Hematopoietic multipotent progenitor cell treated with erythropoietin and hydrocortisone succinate and interleukin-3 and kit ligand, for 4 days (in vitro differentiated cells): ENCODE data around the gene FBXW4.
"Not testable (repeated sequence)": the region's sequence is repeated elsewhere in the genome, so short reads cannot be mapped to it uniquely, and the experiment has no call there.

Experiments
- DNase-seq: peaks from one replicate; pipeline ENCODE4 v3.0.0-alpha.2; 2015

FBXW4 gene

GRCh38 chr10:101614663-101615524 lies 80.1 kb downstream of the FBXW4 start:
- no peak for DNase-seq

DNA sequence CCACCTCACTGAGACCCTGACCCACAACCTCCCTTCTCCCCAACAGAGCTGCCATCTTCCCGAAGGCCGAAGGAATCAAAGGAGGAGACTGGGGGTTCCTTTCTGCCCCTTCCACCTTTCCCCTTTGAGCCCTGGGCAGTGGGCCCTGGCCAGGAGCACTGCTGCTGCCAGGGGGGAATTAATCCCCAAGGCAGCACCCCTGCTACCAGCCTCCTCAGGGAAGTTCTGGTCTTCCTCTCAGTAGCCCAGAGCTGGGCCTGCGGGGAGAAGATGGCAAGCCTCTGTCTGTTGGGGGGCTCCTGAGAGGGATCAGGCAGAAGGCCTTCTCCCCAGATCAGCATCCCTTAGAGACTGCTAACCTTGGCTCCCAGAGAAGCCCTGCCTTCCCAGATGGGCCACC lies 81.3 kb downstream of the FBXW4 start:
- no peak for DNase-seq

GRCh38 chr10:101612872-101613271 lies 82.1 kb downstream of the FBXW4 start:
- DNase-seq: no peak

DNA sequence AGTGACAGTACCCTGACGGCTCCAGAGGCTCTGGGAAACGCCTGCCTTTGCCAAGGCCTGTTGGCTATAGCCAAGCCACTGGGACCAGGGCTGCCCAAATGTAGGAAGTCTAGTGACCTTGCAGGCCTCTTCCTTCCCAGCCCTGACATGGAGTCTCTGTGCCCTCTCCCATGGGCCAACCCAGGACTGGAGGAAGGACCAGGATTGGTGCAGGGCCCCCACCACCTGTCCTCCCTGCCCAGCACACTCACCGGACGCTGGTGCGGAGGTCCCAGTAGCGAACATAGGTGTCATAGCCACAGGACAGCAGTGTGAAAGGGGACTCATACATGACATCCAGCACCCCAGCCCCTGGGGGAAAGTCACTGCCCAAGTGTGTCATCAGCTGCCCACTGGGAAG lies 82.9 kb downstream of the FBXW4 start:
- no peak for DNase-seq

DNA sequence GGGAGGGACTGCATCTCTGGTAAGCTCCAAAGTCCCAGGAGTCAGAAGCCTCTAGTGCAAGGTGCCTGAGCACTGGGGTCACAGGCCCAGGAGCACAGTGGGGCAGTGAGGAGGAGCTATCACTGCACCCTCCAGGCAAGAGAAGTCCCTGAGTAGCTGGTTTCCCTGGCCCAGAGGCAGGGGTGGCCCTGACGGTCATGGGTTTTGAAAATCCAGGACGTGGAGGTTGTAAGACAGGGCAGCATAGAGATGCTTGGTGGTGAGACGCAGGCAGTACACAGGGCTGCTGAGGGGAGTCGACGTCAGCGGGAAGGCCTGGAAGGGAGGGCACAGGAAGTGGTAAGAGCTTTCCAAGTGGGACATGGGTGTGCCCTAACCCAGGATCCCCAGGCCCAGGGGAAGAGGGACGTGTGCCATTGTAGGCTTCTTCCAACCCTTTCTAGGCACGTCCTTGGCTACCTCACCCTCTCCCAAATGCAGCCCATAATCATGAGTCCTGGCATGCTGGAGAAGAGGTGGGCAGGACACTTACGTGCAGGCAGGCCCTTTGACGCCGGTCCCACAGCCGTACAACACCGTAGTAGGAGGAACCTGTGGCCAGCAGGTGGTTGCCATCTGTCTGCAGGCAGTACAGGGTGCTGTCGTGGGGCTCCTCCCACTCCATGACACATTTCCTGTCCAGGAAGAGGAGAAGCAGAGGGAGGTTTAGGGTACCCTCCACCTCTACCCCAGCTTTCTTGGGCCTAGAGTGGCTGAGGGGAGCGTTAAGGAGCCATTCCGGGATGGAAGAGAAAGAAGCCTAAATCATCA lies 83.7 kb downstream of the FBXW4 start:
- DNase-seq: peak; percentile 24

DNA sequence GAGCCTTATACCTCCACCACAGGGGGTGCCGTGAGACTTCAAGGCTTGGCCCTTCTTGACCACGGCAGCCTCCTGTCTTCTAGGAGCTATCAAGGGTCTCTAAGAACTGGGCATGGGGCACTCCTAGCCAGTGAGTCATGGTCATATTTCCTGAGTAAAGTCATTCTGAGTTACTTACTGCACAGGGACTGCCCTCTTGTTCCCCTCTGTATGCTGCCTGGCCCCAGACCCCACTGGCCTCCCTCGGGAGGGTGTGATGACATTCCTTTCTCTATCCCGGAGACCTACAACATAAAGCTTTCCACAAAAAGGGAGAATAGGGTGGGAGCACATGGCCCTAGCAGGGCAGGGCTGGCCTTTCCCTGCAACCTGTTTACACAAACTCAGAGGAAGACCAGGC lies 85.5 kb downstream of the FBXW4 start:
- DNase-seq: no peak

- no peak for DNase-seq
Measured at GRCh38 chr10:101607124-101607523, 87.8 kb downstream of the FBXW4 start.

DNA sequence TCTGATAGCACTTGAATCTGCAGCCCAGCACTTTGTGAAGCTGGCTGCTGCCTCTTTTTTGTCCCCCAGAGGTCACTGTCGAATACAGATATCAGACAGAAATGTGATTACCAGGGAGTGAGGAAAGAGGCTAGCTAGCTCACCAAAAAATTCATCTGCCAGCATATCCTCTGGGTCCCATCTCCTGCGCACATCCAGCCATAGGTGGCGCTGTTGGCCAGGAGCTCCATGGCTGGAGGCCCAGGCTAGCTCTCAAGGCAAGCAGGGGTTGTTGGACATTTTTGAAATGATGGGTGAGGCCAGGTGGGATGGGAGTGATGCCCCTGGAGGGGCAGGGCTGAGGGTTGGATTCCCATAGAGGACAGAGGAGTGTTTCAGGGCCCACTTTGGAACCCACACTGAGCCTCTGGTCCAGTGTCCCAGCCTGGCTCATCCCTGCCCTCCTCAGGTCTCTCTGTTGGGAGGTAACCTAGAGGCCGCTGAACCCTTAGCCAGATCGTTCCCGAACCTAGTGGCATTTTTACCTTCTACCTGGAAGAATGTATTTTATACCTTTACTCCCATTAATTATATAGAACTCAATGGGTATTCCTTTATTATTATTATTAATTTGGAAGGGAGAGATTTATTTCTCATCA lies 92.1 kb downstream of the FBXW4 start:
- peak; percentile 92 for DNase-seq

DNA sequence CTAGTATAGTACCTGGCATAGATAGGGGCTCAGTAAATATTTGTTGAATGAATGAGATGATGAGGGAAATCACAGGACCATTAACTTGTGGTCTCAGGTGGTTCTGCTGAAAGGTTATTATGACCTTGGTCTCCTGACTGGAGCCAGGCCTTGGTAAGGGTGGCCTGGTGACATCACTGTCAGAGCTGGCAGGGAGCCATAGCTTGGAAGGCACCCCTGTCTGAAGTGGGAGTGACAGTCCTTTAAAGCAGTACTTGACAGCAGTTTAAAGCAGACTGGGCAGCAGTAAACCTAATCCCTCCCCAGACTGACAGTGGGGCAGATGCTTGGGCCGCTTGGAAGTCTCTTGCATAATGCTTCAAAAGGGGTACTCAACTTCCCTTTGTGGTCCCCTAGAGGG lies 93.4 kb downstream of the FBXW4 start:
- no peak for DNase-seq

GRCh38 chr10:101597091-101597900 lies 97.7 kb downstream of the FBXW4 start:
- DNase-seq: no peak

DNA sequence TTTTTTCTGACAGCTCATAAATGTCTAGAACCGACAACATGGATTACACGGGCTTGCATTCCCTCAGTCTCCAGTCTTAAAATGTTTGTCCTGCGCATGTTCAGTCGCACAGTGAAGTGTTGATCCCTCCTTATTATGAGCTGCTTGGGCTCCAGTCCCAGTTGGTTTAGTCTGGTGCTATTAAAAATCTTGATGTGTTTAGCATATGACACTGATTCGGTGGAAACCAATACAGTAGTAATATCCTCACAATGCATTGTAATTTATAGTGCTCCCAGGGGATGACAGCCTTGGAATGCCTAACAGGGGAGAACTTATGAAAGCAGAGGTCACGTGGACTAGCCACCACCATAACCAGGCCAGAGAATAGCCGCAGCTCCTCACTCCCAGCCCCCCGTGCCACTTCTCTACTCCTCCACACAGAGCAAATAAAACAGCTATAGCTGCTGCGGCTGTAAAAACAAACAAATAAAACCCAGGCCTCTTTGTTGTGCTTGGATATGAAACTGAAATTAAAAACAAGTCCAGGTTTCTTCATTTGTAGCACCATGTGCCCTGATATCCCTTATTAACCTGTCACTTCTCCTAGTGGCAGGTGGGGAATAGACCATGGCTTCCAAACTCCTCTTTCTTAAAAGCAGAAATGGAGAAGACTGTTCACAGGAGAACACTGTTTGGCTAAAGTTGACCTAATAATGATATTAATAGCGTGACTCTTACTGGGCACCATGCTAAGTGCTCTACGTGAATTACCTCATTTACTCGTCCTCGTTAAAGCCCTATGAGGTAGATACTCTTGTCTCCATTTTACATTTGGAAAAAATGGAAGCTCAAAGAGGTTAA lies 99.2 kb downstream of the FBXW4 start:
- no peak for DNase-seq

GRCh38 chr10:101593331-101593730 lies 101.6 kb downstream of the FBXW4 start:
- DNase-seq: not testable (repeated sequence)

- peak; percentile 39 for DNase-seq
Measured at GRCh38 chr10:101588879-101589278, 106.1 kb downstream of the FBXW4 start.

DNA sequence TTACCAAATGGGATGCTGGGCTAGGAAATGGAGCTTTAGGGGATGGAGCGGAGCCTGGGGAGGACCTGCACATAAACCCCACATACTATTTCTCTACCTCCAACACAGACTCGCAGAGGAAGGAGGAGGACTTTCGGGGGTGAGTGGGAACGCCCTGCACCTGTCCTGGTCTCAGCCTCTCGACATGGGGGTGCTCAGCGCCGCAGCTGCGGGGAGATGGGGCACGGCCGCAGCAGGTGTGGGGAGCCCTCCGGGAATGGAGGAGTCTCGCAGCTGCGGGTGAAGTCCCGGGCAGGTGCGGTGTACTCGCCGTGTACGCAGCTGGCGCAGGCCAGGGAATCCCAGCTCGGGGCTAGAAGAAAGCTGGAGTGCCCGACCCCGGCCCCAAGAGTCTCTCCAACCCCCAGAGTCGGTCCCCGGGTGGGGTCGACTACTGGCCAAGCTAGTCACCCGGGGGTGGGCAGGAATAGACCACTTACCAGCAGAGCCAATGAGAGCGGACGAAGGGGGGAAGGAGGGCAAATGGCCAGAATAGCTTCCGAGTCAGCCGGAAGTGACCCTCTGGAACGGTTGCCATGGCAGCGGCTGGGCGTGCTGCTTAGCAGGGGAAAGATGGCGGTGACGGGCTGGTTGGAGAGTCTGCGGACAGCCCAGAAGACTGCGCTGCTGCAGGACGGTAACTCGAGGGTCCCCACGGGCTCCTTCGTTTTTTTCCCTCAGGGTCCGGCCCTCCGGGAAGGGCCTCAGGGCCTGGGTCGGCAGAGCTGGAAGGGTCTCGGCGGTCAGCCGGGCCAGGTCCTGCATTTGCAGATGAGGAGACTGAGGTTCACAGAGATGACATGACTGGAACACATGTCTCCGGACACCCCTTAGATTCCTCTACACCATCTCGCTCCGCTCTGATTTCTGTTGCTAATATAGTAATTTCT lies 107.0 kb downstream of the FBXW4 start, which contains the start of the genes DPCD and POLL:
Gene DPCD (plus strand): TSS at position 597 of the 929 bp plus-strand sequence. CDS start 16 bp downstream, at position 613.
Gene POLL (minus strand): TSS at position 533 of the 929 bp plus-strand sequence. CDS start 897 bp downstream, outside the sequence.
- peak; percentile 98 for DNase-seq

DNA sequence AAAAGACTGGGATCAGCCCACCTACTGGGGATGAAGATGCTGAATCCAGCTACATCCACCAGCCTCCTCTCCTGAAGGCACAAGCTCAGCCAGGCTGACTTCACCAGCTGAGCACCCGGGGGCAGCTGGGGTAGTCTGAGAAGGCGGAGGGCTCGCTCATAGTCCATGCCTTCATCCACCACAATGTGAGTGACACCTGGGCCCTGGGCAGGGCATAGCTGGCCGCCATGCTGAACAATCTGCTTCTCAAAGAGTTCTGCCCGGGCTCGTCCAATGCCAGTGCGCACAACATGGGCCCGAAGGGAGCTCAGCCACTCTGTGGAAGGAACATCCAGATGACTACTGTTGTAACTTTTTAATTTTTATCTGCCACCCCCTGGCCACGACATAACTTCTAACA lies 109.1 kb downstream of the FBXW4 start:
- no peak for DNase-seq

DNA sequence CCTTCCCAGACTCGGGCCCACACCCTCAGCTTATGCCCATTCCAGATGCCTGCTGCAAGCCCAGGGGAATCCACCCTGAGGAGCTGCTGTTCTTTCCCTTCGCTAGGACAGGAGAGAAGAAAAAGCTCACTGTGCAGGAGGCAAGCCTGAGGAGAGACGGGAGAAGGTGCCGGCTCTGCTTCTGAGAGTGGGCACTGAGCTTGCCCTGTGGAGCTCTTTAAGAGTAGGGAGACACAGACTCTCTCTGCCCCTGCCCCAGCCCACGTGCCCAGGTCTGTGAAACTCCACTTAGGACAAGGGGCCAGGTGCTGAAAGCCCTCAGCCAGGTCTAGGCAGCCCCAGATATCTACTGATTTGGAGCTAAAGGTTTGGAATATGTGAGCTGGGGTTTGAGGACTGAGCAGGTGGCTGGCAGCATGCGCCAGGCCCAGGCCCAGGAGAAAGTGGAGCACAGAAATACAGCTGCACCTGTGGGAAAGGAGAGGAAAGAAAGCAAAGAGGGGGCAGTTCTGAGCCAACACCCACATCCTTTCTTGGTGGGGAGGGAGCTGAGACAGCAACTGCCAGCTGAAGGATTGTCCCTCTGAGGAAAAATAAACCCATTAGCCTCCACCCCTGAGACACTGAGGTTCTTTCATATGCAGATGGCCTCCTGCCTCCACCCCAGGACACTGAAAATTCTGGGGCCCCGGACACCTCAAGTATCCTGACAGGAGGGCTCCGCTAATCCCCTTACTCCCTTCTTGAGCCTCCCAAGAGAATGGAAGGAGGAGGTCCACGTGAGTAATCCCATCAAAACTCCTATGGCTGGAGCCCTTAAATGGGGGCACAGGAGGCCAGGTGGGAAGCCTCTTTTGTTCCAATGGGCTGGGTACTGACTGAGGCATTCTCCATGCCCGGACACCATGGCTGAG lies 114.2 kb downstream of the FBXW4 start:
- DNase-seq: no peak

DNA sequence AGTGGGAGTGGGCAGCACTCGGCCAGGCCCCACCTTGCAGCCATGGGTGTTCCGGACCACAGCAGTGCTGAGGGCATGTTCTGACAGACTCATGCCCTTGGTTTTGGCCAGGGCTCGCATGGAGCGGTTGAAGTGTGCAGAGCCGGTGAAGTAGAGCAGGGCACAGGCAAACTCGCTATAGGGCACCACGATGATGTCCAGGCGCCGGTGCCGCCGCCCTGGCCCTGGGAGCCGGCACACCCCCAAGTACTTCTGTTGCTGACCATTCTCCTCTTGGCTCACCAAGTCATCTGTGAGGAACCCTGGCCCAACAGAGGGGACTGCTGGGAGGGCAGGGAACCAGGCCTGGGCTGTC lies 115.5 kb downstream of the FBXW4 start:
- DNase-seq: no peak

DNA sequence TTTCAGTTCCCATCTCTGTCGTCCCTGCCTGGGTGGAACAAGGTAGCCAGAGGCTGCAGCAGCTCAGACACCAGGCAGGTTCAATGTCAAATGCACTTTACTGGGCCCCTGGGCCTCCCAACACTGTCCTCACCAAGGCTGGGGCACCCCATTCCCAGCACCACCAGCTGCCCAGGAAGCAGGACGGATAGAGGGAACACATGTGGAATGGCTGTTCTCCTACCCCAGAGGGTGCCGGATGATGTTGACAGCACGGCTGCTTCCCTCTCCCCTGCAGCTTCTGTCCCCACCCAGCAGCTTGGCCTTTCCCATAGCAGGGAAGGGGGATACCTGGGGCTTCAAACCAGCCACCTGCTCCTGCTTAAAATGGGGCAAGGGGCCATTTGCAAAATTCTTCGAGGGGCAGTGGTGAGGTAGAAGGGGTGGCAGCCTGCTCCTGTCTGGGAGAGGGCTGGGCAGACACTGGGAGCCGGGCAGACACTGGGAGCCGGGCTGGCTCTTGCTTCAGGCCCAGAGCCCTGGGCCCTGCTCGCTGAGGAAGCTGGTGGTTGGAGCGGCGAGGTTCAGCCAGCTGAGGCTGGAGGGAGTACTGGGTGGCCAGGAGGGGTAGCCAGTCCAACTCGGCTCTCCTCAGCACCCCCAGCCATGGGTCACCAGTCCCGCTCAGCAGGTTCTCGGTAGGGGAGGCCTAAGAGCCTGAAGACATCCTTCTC lies 116.0 kb downstream of the FBXW4 start:
- DNase-seq: no peak

- DNase-seq: no peak
Measured at GRCh38 chr10:101578192-101578591, 116.8 kb downstream of the FBXW4 start.
